SJCRH30 (cell line): ENCODE measurements around the gene C4orf17. TPM values are rescaled to one million over a fixed set of nuclear protein-coding genes. Genes with fewer than 3 reads are reported as not detected.
"Not testable (repeated sequence)": the region's sequence is repeated elsewhere in the genome, so short reads cannot be mapped to it uniquely, and the experiment has no call there.

Experiments used
- DNase-seq, 2 experiments: peaks; one replicate each; pipeline ENCODE4 v3.0.0-alpha.2; 2015 to 2020
- H3K27ac ChIP-seq: fragments of 250-450 bp; sonication (Bioruptor Pico); 2 replicates; pipeline ENCODE4 v1.5.1; 2020; ENCODE audit warnings: mild to moderate bottlenecking, moderate library complexity
- H3K27me3 ChIP-seq: fragments of 250-450 bp; sonication (Bioruptor Pico); 2 replicates; pipeline ENCODE4 v1.5.1; 2020; ENCODE audit warnings: mild to moderate bottlenecking, moderate library complexity
- H3K36me3 ChIP-seq: fragments of 250-450 bp; sonication (Bioruptor Pico); 2 replicates; pipeline ENCODE4 v1.5.1; 2020; ENCODE audit warnings: mild to moderate bottlenecking, moderate library complexity
- H3K4me1 ChIP-seq: fragments of 250-450 bp; sonication (Bioruptor Pico); 2 replicates; pipeline ENCODE4 v1.5.1; 2020; ENCODE audit warnings: mild to moderate bottlenecking, moderate library complexity
- H3K4me3 ChIP-seq: fragments of 250-450 bp; sonication (Bioruptor Pico); 2 replicates; pipeline ENCODE4 v1.5.1; 2020; ENCODE audit warnings: mild to moderate bottlenecking, moderate library complexity
- H3K9me3 ChIP-seq: fragments of 250-450 bp; sonication (Bioruptor Pico); replicated peaks from 2 replicates; pipeline ENCODE4 v1.5.1; 2020; ENCODE audit warnings: mild to moderate bottlenecking, moderate library complexity
- total RNA-seq: library from RNA; depleted of rRNA; stranded (reverse); fragments of >200 nt; shearing (Covaris generic); gene quantifications from 2 replicates; pipeline ENCODE4 v1.2.3, GENCODE V29; 2014

The C4orf17 gene
- total RNA-seq, 1 experiment from 2014 or later, result not detected

GRCh38 chr4:99507349-99507748 is 3.5 kb upstream of the C4orf17 start:
- Histone ChIP-seq H3K4me1 (peaks cover 8% of the 10 kb centered on the region; the same call in 1 of the 2 replicates), H3K27ac (no peak overlapping the region), H3K4me3 (no peak overlapping the region), H3K9me3 (no peaks in the 10 kb centered on the region), H3K36me3 (no peaks in the 10 kb centered on the region), H3K27me3 (no peaks in the 10 kb centered on the region)
- DNase-seq, result no peak

DNA sequence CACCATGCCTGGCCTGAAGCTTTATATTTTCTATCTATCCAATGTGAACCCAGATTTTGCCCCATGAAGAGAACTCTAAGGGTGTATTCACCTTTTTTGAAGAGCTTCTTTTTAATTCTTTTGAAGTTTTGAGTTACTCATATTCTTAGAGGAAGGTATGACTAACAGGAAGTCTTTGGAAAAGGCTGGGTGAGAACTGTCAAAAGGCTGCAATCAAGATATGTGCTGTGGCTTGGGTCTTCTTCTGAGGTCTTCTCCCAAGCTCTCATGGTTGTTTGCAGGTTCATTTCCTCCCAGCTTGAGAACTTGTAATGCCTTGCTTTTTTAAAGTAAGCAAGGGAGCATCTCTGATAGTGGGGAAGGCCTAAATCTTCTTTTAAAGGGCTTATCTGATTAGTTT is 3.1 kb upstream of the C4orf17 start:
- no peak overlapping the region for H3K27ac ChIP-seq
- no peaks in the 10 kb centered on the region for H3K27me3 ChIP-seq
- no peak overlapping the region for H3K4me3 ChIP-seq
- DNase-seq, result no peak
- no peaks in the 10 kb centered on the region for H3K36me3 ChIP-seq
- no peaks in the 10 kb centered on the region for H3K9me3 ChIP-seq
- H3K4me1 ChIP-seq, result peaks cover 8% of the 10 kb centered on the region; the same call in 1 of the 2 replicates

DNA sequence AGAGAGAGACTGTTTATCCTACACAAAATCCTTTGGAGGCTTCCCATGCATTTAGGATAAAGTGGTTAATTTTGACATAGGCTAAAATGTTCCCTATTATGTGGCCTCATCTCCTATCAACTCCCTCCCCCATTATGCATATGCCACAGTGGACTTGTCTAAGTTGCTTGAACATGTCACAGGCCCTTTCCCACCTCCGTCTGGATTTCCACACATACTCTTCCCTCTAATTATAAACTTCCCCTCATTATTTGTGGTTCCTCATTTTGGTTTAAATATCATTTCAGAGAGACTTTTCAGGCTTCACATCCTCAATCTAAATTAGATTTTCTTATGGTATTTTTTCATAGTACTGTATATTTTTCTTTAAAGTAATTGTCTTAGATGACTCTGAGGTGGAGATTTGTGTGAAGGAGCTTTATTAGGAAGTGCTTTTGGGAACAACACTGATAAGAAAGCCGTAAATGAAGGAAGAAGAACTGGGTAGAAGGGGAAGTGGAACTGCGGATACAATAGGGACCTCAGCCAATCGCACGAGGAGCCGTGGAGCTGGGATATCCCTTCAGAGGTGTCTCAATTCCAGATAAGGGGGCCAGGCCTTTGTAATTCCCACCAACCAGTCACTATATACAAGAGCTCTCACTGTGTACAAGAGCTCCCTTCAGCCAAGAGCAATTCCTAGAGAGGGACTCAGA is 7.9 kb downstream of the C4orf17 start:
- H3K36me3 ChIP-seq, result no peaks in the 10 kb centered on the region
- no peak overlapping the region for H3K4me3 ChIP-seq
- H3K27ac ChIP-seq, result no peak overlapping the region
- H3K4me1 ChIP-seq, result no peaks in the 10 kb centered on the region
- no peak for DNase-seq
- H3K9me3 ChIP-seq, result no peaks in the 10 kb centered on the region
- H3K27me3 ChIP-seq, result no peaks in the 10 kb centered on the region

DNA sequence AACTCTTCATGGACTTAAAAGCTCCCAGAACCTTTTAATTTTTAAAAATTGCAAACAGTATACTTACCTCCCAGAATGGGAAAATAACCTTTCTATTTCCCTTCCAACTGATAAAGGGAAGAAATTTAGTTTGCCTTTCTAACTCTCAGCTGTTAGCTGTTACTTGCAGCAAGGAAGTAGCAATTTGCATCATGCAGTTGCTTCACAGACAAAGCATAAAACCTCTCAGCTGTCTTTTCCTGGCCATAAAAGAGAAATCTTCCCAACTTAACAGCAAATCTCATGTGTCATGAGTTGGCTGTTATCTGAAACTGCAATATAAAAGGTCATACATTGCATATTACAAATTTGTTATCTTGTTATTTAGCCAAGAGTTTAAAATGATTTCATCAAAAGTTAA is 18.4 kb downstream of the C4orf17 start:
- no peaks in the 10 kb centered on the region; the same call in 1 of the 2 replicates for H3K4me1 ChIP-seq
- no peaks in the 10 kb centered on the region for H3K27me3 ChIP-seq
- DNase-seq, result peak in 1 of 2 experiments; percentile 21
- H3K9me3 ChIP-seq, result no peaks in the 10 kb centered on the region
- H3K36me3 ChIP-seq, result no peaks in the 10 kb centered on the region
- no peak overlapping the region for H3K27ac ChIP-seq
- H3K4me3 ChIP-seq, result no peak overlapping the region

DNA sequence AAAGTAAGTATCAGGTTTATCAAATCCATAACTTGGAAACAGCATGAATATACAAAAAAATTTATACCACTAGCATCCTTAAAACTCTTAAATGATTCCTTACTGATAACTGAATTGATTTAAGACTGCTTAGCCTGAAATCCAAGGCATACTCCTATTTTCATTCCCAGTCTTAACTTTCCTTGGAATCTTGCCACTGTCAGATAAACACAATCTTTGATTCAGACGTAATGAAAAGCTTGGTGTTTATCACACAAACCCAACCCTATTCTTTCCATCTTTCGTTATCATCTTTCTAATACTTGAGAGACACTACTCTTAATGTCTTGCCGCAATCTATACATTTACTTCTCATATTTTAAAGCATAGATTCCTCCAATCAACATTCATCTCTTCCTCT is 19.1 kb downstream of the C4orf17 start:
- H3K4me3 ChIP-seq, result no peak overlapping the region
- H3K9me3 ChIP-seq, result no peaks in the 10 kb centered on the region
- H3K4me1 ChIP-seq, result no peaks in the 10 kb centered on the region; the same call in 1 of the 2 replicates
- H3K27me3 ChIP-seq, result no peaks in the 10 kb centered on the region
- no peak for DNase-seq
- no peaks in the 10 kb centered on the region for H3K36me3 ChIP-seq
- no peak overlapping the region for H3K27ac ChIP-seq

DNA sequence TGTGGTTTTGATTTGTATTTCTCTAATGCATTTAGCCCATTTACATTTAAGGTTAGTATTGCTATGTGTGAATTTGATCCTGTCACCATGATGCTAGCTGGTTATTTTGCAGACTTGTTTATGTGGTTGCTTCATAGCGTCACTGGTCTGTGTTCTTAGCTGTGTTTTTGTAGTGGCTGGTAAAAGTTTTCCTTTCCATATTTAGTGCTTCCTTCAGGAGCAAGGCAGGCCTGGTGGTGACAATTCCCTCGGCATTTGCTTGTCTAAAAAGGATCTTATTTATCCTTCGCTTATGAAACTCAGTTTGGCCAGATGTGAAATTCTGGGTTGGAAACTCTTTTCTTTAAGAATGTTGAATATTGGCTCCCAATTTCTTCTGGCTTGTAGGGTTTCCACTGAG is 23.9 kb downstream of the C4orf17 start:
- not testable (repeated sequence) for DNase-seq

GRCh38 chr4:99536271-99536670 is 25.4 kb downstream of the C4orf17 start:
- H3K4me3 ChIP-seq, result no peak overlapping the region
- H3K36me3 ChIP-seq, result no peaks in the 10 kb centered on the region
- no peaks in the 10 kb centered on the region for H3K9me3 ChIP-seq
- peaks cover 10% of the 10 kb centered on the region for H3K4me1 ChIP-seq
- no peaks in the 10 kb centered on the region for H3K27me3 ChIP-seq
- DNase-seq, result peak; percentile 93 to 94
- peak overlapping the region; percentile 37 for H3K27ac ChIP-seq

More for the DNA sequence above, 23.9 kb downstream of the C4orf17 start:
- H3K4me1 ChIP-seq, result peaks cover 10% of the 10 kb centered on the region
- not testable (repeated sequence) for H3K27me3 ChIP-seq, H3K36me3 ChIP-seq, H3K9me3 ChIP-seq, H3K4me3 ChIP-seq, H3K27ac ChIP-seq

DNA sequence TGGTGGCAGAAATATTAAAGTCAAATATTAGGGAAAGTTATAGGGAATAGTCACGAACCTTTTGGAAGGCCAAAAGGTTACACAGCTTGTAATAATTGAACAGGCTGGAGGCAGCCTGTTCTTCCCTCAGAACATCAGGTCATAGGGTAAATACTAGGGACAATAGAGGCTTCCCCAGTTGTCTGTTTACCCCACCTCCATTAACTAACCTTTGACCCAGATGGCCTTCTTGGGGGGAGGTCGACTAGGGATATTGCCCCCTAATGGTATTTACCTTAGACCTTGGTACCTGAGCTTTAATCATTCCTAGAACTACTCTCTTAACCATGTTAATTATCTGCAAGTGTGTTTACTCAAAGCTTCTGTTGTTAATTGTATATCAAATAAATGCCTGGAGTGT is 26.0 kb downstream of the C4orf17 start:
- H3K27ac ChIP-seq, result peak overlapping the region; percentile 31; the same call in 1 of the 2 replicates

DNA sequence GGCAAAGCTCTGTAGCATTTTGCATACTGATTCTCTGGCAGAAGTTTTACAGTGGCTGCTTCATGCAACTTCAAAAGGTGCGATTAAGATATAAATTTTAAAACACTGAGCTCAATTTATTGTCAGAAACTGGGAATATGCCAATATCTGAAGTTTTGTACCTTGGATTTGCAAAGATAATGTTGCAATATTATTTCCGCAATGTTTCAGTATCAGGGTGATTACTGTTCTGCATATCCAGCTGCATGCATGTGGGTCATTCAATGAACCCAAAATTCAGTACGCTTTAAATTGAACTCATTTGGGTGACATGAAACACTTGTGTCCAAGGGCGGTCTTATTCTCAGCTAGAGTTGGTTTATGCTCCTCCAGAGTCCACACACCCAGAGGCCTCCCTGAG is 26.9 kb downstream of the C4orf17 start:
- no peak overlapping the region for H3K27ac ChIP-seq
- no peaks in the 10 kb centered on the region for H3K27me3 ChIP-seq
- no peaks in the 10 kb centered on the region for H3K9me3 ChIP-seq
- no peak overlapping the region for H3K4me3 ChIP-seq
- no peaks in the 10 kb centered on the region for H3K36me3 ChIP-seq
- peaks cover 10% of the 10 kb centered on the region for H3K4me1 ChIP-seq
- no peak for DNase-seq

More for the DNA sequence above, 26.0 kb downstream of the C4orf17 start:
- no peaks in the 10 kb centered on the region for H3K9me3 ChIP-seq
- no peaks in the 10 kb centered on the region for H3K36me3 ChIP-seq
- H3K4me3 ChIP-seq, result no peak overlapping the region
- H3K27me3 ChIP-seq, result no peaks in the 10 kb centered on the region
- DNase-seq, result no peak
- peaks cover 10% of the 10 kb centered on the region for H3K4me1 ChIP-seq

DNA sequence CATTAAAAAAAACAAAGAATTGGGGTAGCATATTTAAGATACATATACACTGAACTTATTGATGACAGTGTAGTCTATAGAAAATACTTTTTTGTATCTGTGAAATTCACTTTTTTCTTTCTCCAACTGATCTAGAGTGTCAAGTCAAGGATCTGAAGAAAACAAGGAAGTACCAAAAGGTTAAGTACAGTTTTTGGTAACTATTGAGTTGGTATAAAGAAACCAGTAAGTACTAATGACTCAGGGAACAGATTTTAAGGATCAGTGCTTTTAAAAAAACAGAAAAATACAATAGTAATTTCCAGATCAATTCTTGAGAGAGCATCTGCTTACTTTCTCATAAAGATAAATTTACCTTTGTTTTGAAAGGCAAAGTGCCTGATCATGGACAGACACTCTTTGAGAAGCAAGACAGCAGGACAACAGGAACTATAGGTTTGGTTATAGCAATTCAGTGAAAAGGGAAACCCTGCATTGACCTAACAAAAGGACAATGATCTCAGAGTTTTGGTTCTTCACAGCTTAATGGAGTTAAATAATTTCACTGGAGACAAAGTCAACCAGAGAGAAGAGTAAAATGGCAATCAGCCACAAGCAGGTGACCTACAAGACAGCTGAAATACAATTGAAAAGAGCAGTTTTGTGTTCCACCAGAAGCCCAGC is 29.6 kb downstream of the C4orf17 start:
- H3K4me1 ChIP-seq, result peaks cover 10% of the 10 kb centered on the region
- no peak overlapping the region for H3K27ac ChIP-seq
- no peaks in the 10 kb centered on the region for H3K27me3 ChIP-seq
- no peaks in the 10 kb centered on the region for H3K36me3 ChIP-seq
- no peaks in the 10 kb centered on the region for H3K9me3 ChIP-seq
- DNase-seq, result no peak
- H3K4me3 ChIP-seq, result no peak overlapping the region

DNA sequence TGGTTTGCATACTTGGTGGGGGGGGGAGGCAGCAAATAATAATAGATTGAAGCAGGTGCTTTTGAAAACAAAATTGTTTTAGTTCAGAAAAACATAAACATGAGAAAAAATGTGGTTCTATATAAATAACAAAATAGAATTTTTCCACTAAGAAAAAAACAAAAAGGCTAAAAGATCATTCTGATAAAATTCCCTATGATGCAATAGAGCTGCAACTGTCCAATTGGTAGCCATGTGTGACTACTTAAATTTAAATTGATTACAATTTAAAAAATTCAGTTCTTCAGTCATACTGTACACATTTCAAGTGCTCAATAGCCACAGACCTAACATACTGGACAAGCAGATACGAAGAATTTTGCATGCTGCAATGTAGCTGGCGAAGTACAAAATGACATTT is 42.1 kb downstream of the C4orf17 start:
- no peaks in the 10 kb centered on the region for H3K9me3 ChIP-seq
- no peaks in the 10 kb centered on the region for H3K4me1 ChIP-seq
- no peaks in the 10 kb centered on the region for H3K36me3 ChIP-seq

DNA sequence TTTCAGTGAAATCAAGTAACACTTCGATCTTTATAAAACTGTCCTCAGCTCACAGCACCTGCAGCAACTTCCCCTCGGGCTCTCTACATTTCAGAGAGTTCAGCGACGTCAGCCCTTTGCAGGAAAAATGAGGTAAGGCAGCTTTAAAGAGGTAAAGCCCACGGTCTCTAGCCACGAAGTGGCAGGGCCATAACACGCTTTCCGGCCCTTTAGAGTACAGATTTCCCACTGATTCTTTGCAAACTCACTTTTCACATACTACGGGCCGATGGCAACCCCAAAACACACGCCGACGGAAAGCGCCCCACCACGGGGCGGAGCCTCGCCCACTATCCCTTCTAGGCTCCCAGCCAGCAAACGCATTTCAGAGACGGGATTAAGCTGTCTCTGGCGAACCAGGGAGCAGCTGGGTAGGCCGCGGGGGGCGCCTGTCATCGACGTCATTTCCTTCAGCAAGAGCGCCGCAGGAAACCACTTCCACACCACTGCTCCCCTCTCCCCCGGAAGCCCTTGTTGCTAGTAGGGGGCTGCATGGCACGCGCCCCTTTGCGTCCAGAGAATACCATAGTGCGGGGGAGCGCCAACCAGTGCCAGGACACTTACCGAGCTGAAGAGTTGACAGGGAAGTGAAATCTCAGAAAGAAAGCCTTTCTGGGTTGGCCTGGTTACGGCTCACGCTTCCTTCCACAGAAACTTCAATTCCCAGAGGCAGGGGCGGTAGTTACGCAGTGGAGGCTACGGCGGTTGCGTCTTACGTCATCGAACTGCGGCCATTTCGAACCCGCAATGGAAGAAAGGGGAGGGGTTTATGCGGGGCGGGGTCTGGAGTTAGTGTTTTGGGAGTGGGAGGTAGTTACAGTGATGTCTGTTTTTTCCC is 52.7 kb downstream of the C4orf17 start, which contains the start of gene TRMT10A:
Gene TRMT10A, minus strand, starts transcription at position 730 of the 877 bp plus-strand sequence. CDS start 4,701 bp downstream, outside the sequence.
- Histone ChIP-seq H3K9me3 (no peaks in the 10 kb centered on the region), H3K27ac (peak within 1 kb of the TSS; percentile 92), H3K4me3 (peak within 1 kb of the TSS; percentile 73), H3K4me1 (peaks cover 11% of the 10 kb centered on the region), H3K36me3 (no peaks in the 10 kb centered on the region), H3K27me3 (no peaks in the 10 kb centered on the region)
- peak; percentile 96 to 97 for DNase-seq

More for the DNA sequence above, 42.1 kb downstream of the C4orf17 start:
- no peak for DNase-seq
- Histone ChIP-seq H3K27ac (no peak overlapping the region), H3K27me3 (no peaks in the 10 kb centered on the region), H3K4me3 (no peak overlapping the region)

- H3K27ac ChIP-seq, result peak overlapping the region; percentile 9; the same call in 1 of the 2 replicates
These were observed 54.1 kb downstream of the C4orf17 start for GRCh38 chr4:99564921-99565320.

GRCh38 chr4:99571883-99572282 is 61.1 kb downstream of the C4orf17 start:
- H3K36me3 ChIP-seq, result no peaks in the 10 kb centered on the region
- H3K9me3 ChIP-seq, result no peaks in the 10 kb centered on the region
- H3K27me3 ChIP-seq, result no peaks in the 10 kb centered on the region
- DNase-seq, result no peak
- H3K27ac ChIP-seq, result no peak overlapping the region
- H3K4me3 ChIP-seq, result no peak overlapping the region
- H3K4me1 ChIP-seq, result no peaks in the 10 kb centered on the region

More at GRCh38 chr4:99564921-99565320, 54.1 kb downstream of the C4orf17 start:
- DNase-seq, result peak; percentile 46 to 81
- peaks cover 11% of the 10 kb centered on the region for H3K4me1 ChIP-seq
- peak overlapping the region; percentile 73; the same call in 1 of the 2 replicates for H3K4me3 ChIP-seq
- no peaks in the 10 kb centered on the region for H3K36me3 ChIP-seq
- H3K27me3 ChIP-seq, result no peaks in the 10 kb centered on the region
- H3K9me3 ChIP-seq, result no peaks in the 10 kb centered on the region
